Peyer's patch (tissue), 4 donors: Measurements from ENCODE around the gene DDI2.

Source experiments
- CTCF ChIP-seq, 6 experiments: fragments of 450-650 bp in 4 of 6; fragments of 200-600 bp in 2 of 6; sonication (generic) in 1 of 6; IDR thresholded peaks; one replicate each; pipeline ENCODE4 v1.5.1; 2017 to 2019; ENCODE audit warnings: antibody characterized with exemption in 6 of 6, mild to moderate bottlenecking in 3 of 6, moderate library complexity in 1 of 6
- POLR2A ChIP-seq, 2 donors: fragments of 450-650 bp; IDR thresholded peaks; one replicate each; pipeline ENCODE4 v1.5.1; 2017; ENCODE audit warnings: antibody characterized with exemption in 2 of 2, mild to moderate bottlenecking in 2 of 2, moderate library complexity in 2 of 2

- TF ChIP-seq CTCF (IDR thresholded peaks at IDR 0.05) (no peak), POLR2A (IDR thresholded peaks at IDR 0.05) (no peak)
Measured at GRCh38 chr1:15683345-15684039, 66.2 kb downstream of the DDI2 start.
